Measurements from ENCODE around the gene ZNF316.

The ZNF316 gene

GRCh38 chr7:6648066-6648814, 11.1 kb downstream of the ZNF316 start:
- Histone ChIP-seq H3K9me3 (ENCODE audit: control insufficient read depth, low read length) (no peaks in the 10 kb centered on the region), H3K4me3 (ENCODE audit: extremely low read depth, insufficient read depth, low read length, poor library complexity, severe bottlenecking) (no peak overlapping the region), H3K36me3 (ENCODE audit: control insufficient read depth, insufficient read depth, low read length) (peaks cover 94% of the 10 kb centered on the region), H3K27ac (ENCODE audit: low read depth, low read length, severe bottlenecking) (no peak overlapping the region), H3K4me1 (ENCODE audit: control insufficient read depth, insufficient read depth, low read length, poor library complexity, severe bottlenecking) (no peaks in the 10 kb centered on the region)
- WGBS, 2 experiments (ENCODE audit: insufficient coverage in 2 of 2): 95 to 99% methylated on average over 16 to 17 of the region's 17 CpGs

DNA sequence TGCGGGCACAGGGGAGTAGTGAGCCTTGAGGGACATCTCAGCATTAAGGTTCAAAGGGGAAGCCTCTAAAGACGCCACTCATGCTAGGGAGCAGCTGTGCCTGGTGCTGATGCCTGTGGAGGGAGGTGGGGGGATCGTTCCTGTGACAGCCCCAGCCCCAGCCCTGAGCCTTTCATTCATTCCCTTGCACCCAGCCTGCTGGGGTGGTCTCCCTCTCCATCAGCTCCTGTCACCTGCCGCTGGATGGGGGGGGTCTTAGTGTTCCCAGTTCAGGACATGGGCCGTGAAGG, 11.6 kb downstream of the ZNF316 start:
- H3K27ac ChIP-seq (ENCODE audit: low read depth, low read length, severe bottlenecking): no peak overlapping the region
- no peaks in the 10 kb centered on the region for H3K9me3 ChIP-seq (ENCODE audit: control insufficient read depth, low read length)
- peaks cover 89% of the 10 kb centered on the region for H3K36me3 ChIP-seq (ENCODE audit: control insufficient read depth, insufficient read depth, low read length)
- H3K4me1 ChIP-seq (ENCODE audit: control insufficient read depth, insufficient read depth, low read length, poor library complexity, severe bottlenecking): no peaks in the 10 kb centered on the region
- WGBS, 2 experiments (ENCODE audit: insufficient coverage in 2 of 2): 100% methylated on average over 2 of the region's 5 CpGs
- no peak overlapping the region for H3K4me3 ChIP-seq (ENCODE audit: extremely low read depth, insufficient read depth, low read length, poor library complexity, severe bottlenecking)

- H3K4me3 ChIP-seq (ENCODE audit: extremely low read depth, insufficient read depth, low read length, poor library complexity, severe bottlenecking): no peak overlapping the region
- H3K27ac ChIP-seq (ENCODE audit: low read depth, low read length, severe bottlenecking): no peak overlapping the region
- 94 to 95% methylated on average over 10 to 11 of the region's 13 CpGs for WGBS, 2 experiments (ENCODE audit: insufficient coverage in 2 of 2)
- H3K36me3 ChIP-seq (ENCODE audit: control insufficient read depth, insufficient read depth, low read length): peaks cover 87% of the 10 kb centered on the region
- H3K9me3 ChIP-seq (ENCODE audit: control insufficient read depth, low read length): no peaks in the 10 kb centered on the region
- no peaks in the 10 kb centered on the region for H3K4me1 ChIP-seq (ENCODE audit: control insufficient read depth, insufficient read depth, low read length, poor library complexity, severe bottlenecking)
These were observed 12.3 kb downstream of the ZNF316 start for GRCh38 chr7:6649241-6649961.

- WGBS, 2 experiments (ENCODE audit: insufficient coverage in 2 of 2): 95 to 96% methylated on average over 9 to 10 of the region's 10 CpGs
- Histone ChIP-seq H3K4me1 (ENCODE audit: control insufficient read depth, insufficient read depth, low read length, poor library complexity, severe bottlenecking) (no peaks in the 10 kb centered on the region), H3K9me3 (ENCODE audit: control insufficient read depth, low read length) (no peaks in the 10 kb centered on the region), H3K4me3 (ENCODE audit: extremely low read depth, insufficient read depth, low read length, poor library complexity, severe bottlenecking) (no peak overlapping the region), H3K36me3 (ENCODE audit: control insufficient read depth, insufficient read depth, low read length) (peaks cover 87% of the 10 kb centered on the region), H3K27ac (ENCODE audit: low read depth, low read length, severe bottlenecking) (no peak overlapping the region)
These were observed 13.0 kb downstream of the ZNF316 start for GRCh38 chr7:6650086-6650485.

DNA sequence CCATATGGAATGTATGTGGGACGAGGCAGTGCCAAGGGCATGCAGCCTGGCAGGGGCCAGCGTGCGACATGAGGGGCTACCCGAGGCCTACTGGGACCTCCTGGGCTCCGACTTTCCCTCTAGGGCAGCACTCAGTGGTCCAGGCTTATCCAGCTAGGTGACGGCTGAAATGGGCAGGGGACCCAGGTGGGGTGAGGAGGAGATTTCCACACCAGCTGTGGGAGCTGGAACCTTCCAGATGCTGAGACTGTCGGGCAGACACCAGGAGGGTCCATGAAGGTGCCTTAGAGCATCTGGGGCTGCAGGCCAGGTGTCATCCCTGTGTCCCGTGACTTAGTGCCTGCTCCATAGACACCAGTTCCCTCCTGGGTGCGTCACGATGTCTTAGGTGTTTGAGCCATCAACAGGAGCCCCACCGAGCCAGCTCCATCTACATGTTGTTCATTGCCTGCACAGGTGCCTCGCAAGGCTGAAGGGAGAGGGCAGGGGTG, 13.4 kb downstream of the ZNF316 start:
- 97 to 98% methylated on average over 11 to 12 of the region's 12 CpGs for WGBS, 2 experiments (ENCODE audit: insufficient coverage in 2 of 2)
- Histone ChIP-seq H3K36me3 (ENCODE audit: control insufficient read depth, insufficient read depth, low read length) (peaks cover 88% of the 10 kb centered on the region), H3K4me1 (ENCODE audit: control insufficient read depth, insufficient read depth, low read length, poor library complexity, severe bottlenecking) (no peaks in the 10 kb centered on the region), H3K27ac (ENCODE audit: low read depth, low read length, severe bottlenecking) (no peak overlapping the region), H3K4me3 (ENCODE audit: extremely low read depth, insufficient read depth, low read length, poor library complexity, severe bottlenecking) (no peak overlapping the region), H3K9me3 (ENCODE audit: control insufficient read depth, low read length) (no peaks in the 10 kb centered on the region)

- Histone ChIP-seq H3K9me3 (ENCODE audit: control insufficient read depth, low read length) (no peaks in the 10 kb centered on the region), H3K4me1 (ENCODE audit: control insufficient read depth, insufficient read depth, low read length, poor library complexity, severe bottlenecking) (no peaks in the 10 kb centered on the region), H3K4me3 (ENCODE audit: extremely low read depth, insufficient read depth, low read length, poor library complexity, severe bottlenecking) (no peak overlapping the region), H3K36me3 (ENCODE audit: control insufficient read depth, insufficient read depth, low read length) (peaks cover 81% of the 10 kb centered on the region), H3K27ac (ENCODE audit: low read depth, low read length, severe bottlenecking) (no peak overlapping the region)
- WGBS, 2 experiments (ENCODE audit: insufficient coverage in 2 of 2): 95 to 96% methylated on average over 29 to 31 of the region's 32 CpGs
These were observed 14.8 kb downstream of the ZNF316 start for GRCh38 chr7:6651851-6652445.

GRCh38 chr7:6652446-6653011, 15.4 kb downstream of the ZNF316 start:
- no peaks in the 10 kb centered on the region for H3K4me1 ChIP-seq (ENCODE audit: control insufficient read depth, insufficient read depth, low read length, poor library complexity, severe bottlenecking)
- no peak overlapping the region for H3K4me3 ChIP-seq (ENCODE audit: extremely low read depth, insufficient read depth, low read length, poor library complexity, severe bottlenecking)
- H3K27ac ChIP-seq (ENCODE audit: low read depth, low read length, severe bottlenecking): no peak overlapping the region
- no peaks in the 10 kb centered on the region for H3K9me3 ChIP-seq (ENCODE audit: control insufficient read depth, low read length)
- peaks cover 75% of the 10 kb centered on the region for H3K36me3 ChIP-seq (ENCODE audit: control insufficient read depth, insufficient read depth, low read length)
- WGBS, 2 experiments (ENCODE audit: insufficient coverage in 2 of 2): 97 to 98% methylated on average over 63 to 75 of the region's 75 CpGs

GRCh38 chr7:6653071-6654003, 16.2 kb downstream of the ZNF316 start:
- H3K4me3 ChIP-seq (ENCODE audit: extremely low read depth, insufficient read depth, low read length, poor library complexity, severe bottlenecking): no peak overlapping the region
- 97 to 98% methylated on average over 110 to 143 of the region's 146 CpGs for WGBS, 2 experiments (ENCODE audit: insufficient coverage in 2 of 2)
- no peak overlapping the region for H3K27ac ChIP-seq (ENCODE audit: low read depth, low read length, severe bottlenecking)
- H3K36me3 ChIP-seq (ENCODE audit: control insufficient read depth, insufficient read depth, low read length): peaks cover 67% of the 10 kb centered on the region
- no peaks in the 10 kb centered on the region for H3K9me3 ChIP-seq (ENCODE audit: control insufficient read depth, low read length)
- no peaks in the 10 kb centered on the region for H3K4me1 ChIP-seq (ENCODE audit: control insufficient read depth, insufficient read depth, low read length, poor library complexity, severe bottlenecking)

DNA sequence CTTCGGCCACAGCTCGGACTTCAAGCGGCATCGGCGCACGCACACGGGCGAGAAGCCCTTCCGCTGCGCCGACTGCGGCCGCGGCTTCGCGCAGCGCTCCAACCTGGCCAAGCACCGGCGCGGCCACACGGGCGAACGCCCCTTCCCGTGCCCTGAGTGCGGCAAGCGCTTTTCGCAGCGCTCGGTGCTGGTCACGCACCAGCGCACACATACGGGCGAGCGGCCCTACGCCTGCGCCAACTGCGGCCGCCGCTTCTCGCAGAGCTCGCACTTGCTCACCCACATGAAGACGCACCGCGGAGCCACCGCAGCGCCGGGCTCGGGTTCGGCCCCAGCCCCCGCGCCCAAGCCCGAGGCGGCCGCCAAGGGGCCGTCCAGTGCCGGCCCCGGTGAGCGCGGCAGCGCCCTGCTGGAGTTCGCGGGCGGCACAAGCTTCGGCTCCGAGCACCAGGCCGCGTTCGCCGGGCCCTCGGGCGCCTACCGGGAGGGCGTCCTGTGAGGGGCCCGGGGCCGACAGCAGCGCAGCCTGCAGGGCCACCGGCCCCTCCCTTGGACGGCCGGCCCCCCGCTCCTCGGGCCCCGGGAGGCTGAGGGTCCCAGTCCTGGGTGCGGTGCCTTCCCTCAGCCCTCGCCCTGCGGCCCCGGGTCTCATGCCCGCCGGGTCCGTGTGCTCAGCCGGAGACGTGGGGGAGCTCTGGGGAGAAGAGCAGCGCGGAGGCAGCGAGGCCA, 17.2 kb downstream of the ZNF316 start:
- Histone ChIP-seq H3K36me3 (ENCODE audit: control insufficient read depth, insufficient read depth, low read length) (peaks cover 58% of the 10 kb centered on the region), H3K4me3 (ENCODE audit: extremely low read depth, insufficient read depth, low read length, poor library complexity, severe bottlenecking) (no peak overlapping the region), H3K4me1 (ENCODE audit: control insufficient read depth, insufficient read depth, low read length, poor library complexity, severe bottlenecking) (no peaks in the 10 kb centered on the region), H3K9me3 (ENCODE audit: control insufficient read depth, low read length) (no peaks in the 10 kb centered on the region), H3K27ac (ENCODE audit: low read depth, low read length, severe bottlenecking) (no peak overlapping the region)
- 98% methylated on average over 84 to 94 of the region's 94 CpGs for WGBS, 2 experiments (ENCODE audit: insufficient coverage in 2 of 2)
